ENCODE data around the gene RAVER1. TPM values are rescaled to one million over a fixed set of nuclear protein-coding genes. Genes with fewer than 3 reads are reported as not detected.

The RAVER1 gene
- total and polyA plus RNA-seq, 2 of the 13 experiments (the other 11 are each of a cell fraction or from before 2014, with no cell fraction given): 3.6 to 7.9 TPM

GRCh38 chr19:10368101-10368803, 34.9 kb upstream of the RAVER1 start:
- FAIRE-seq (no peak), ATAC-seq (peak; percentile 32; the same call in 1 of the 3 replicates), DNase-seq (ENCODE audit: low spot score) (no peak)
- H3K9me3 ChIP-seq (ENCODE audit: low read length): no peaks in the 10 kb centered on the region
- no TSS peak for BruUV-seq (replicated peaks)
- intact Hi-C loops (cut with micrococcal nuclease; ENCODE audit: unreplicated experiment): no loop called here
- H3K27ac ChIP-seq (ENCODE audit: extremely low read length, insufficient read depth, low read length): no peak overlapping the region
- CTCF ChIA-PET (ENCODE audit: low intra/inter-chr PET ratio, low total read pairs): no interaction called here
- H3K4me1 ChIP-seq (ENCODE audit: insufficient read depth, low read length): no peaks in the 10 kb centered on the region
- 96% methylated on average over 10 of the region's 15 CpGs for WGBS (ENCODE audit: low lambda C conversion rate)
- H4K20me1 ChIP-seq (ENCODE audit: insufficient read depth, low read length): no peaks in the 10 kb centered on the region
- peaks cover 20 to 39% of the 10 kb centered on the region in 2 experiments for H3K36me3 ChIP-seq (replicated peaks in 1 of 2; ENCODE audit: control insufficient read depth in 1 of 2, insufficient read depth in 2 of 2, low read length in 2 of 2)
- POLR2A ChIA-PET: no interaction called here
- no peaks in the 10 kb centered on the region for H3K79me2 ChIP-seq (ENCODE audit: insufficient read depth, low read length)
- no peak overlapping the region for H3K4me3 ChIP-seq (replicated peaks in 1 of 3; ENCODE audit: insufficient read depth in 1 of 3, low read depth in 2 of 3, low read length in 3 of 3)
- no peaks in the 10 kb centered on the region for H3K27me3 ChIP-seq (ENCODE audit: control insufficient read depth in 1 of 2, insufficient read depth in 2 of 2, low read length in 2 of 2)
- in situ Hi-C loops (cut with HindIII; ENCODE audit: extremely low pct_ligation_motif_present, low pct_unique_long_range_greater_than_20kb): no loop called here
- no peak overlapping the region for H3K9ac ChIP-seq (ENCODE audit: insufficient read depth, low read depth, low read length)
- H2AFZ ChIP-seq (ENCODE audit: low read length): no peak overlapping the region
- no peak overlapping the region for H3K4me2 ChIP-seq (ENCODE audit: low read depth, low read length)
- TF ChIP-seq ZFP82 (CRISPR knock-in tag; IDR thresholded peaks at IDR 0.05; ENCODE audit: borderline replicate concordance) (no peak), NAIF1 (CRISPR knock-in tag; IDR thresholded peaks at IDR 0.05; ENCODE audit: borderline replicate concordance) (no peak), JUN (CRISPR knock-in tag; IDR thresholded peaks at IDR 0.05) (no peak), ZNF232 (CRISPR knock-in tag; IDR thresholded peaks at IDR 0.05; ENCODE audit: borderline replicate concordance) (no peak), NR3C1 (CRISPR knock-in tag; IDR thresholded peaks at IDR 0.05) (no peak), TFDP1 (CRISPR knock-in tag; IDR thresholded peaks at IDR 0.05; ENCODE audit: borderline replicate concordance) (no peak), HCFC1 (IDR thresholded peaks at IDR 0.05; ENCODE audit: low read depth, low read length) (peak; percentile 38; the same call in 1 of the 2 replicates), ZNF383 (CRISPR knock-in tag; IDR thresholded peaks at IDR 0.05; ENCODE audit: borderline replicate concordance) (no peak), ZNF75D (CRISPR knock-in tag; IDR thresholded peaks at IDR 0.05; ENCODE audit: borderline replicate concordance) (no peak), HNRNPLL (IDR thresholded peaks at IDR 0.05; ENCODE audit: low read depth, low read length, poor library complexity, severe bottlenecking) (no peak), ZNF773 (CRISPR knock-in tag; IDR thresholded peaks at IDR 0.05; ENCODE audit: borderline replicate concordance) (no peak), HOXD1 (CRISPR knock-in tag; IDR thresholded peaks at IDR 0.05) (no peak)
- TF ChIP-seq, protein P1, sequence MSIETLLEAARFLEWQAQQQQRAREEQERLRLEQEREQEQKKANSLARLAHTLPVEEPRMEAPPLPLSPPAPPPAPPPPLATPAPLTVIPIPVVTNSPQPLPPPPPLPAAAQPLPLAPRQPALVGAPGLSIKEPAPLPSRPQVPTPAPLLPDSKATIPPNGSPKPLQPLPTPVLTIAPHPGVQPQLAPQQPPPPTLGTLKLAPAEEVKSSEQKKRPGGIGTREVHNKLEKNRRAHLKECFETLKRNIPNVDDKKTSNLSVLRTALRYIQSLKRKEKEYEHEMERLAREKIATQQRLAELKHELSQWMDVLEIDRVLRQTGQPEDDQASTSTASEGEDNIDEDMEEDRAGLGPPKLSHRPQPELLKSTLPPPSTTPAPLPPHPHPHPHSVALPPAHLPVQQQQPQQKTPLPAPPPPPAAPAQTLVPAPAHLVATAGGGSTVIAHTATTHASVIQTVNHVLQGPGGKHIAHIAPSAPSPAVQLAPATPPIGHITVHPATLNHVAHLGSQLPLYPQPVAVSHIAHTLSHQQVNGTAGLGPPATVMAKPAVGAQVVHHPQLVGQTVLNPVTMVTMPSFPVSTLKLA (IDR thresholded peaks at IDR 0.05): no peak
- TF ChIP-seq, protein P2, sequence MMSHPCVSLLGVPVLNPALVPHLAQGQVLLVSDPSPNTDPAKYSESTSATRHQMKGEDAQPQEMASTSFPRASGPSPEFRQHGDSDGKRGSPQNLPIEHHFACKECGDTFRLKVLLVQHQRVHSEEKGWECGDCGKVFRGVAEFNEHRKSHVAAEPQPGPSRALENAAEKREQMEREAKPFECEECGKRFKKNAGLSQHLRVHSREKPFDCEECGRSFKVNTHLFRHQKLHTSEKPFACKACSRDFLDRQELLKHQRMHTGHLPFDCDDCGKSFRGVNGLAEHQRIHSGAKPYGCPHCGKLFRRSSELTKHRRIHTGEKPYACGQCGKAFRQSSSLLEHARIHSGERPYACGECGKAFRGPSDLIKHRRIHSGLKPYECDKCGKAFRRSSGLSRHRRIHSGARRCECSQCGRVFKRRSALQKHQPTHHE (CRISPR knock-in tag; IDR thresholded peaks at IDR 0.05; ENCODE audit: borderline replicate concordance): no peak
- TF ChIP-seq, protein P3, sequence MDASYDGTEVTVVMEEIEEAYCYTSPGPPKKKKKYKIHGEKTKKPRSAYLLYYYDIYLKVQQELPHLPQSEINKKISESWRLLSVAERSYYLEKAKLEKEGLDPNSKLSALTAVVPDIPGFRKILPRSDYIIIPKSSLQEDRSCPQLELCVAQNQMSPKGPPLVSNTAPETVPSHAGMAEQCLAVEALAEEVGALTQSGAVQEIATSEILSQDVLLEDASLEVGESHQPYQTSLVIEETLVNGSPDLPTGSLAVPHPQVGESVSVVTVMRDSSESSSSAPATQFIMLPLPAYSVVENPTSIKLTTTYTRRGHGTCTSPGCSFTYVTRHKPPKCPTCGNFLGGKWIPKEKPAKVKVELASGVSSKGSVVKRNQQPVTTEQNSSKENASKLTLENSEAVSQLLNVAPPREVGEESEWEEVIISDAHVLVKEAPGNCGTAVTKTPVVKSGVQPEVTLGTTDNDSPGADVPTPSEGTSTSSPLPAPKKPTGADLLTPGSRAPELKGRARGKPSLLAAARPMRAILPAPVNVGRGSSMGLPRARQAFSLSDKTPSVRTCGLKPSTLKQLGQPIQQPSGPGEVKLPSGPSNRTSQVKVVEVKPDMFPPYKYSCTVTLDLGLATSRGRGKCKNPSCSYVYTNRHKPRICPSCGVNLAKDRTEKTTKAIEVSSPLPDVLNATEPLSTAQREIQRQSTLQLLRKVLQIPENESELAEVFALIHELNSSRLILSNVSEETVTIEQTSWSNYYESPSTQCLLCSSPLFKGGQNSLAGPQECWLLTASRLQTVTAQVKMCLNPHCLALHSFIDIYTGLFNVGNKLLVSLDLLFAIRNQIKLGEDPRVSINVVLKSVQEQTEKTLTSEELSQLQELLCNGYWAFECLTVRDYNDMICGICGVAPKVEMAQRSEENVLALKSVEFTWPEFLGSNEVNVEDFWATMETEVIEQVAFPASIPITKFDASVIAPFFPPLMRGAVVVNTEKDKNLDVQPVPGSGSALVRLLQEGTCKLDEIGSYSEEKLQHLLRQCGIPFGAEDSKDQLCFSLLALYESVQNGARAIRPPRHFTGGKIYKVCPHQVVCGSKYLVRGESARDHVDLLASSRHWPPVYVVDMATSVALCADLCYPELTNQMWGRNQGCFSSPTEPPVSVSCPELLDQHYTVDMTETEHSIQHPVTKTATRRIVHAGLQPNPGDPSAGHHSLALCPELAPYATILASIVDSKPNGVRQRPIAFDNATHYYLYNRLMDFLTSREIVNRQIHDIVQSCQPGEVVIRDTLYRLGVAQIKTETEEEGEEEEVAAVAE (CRISPR knock-in tag; IDR thresholded peaks at IDR 0.05; ENCODE audit: borderline replicate concordance): no peak

Data from HepG2 (cell line).